Stimulated activated CD4-positive, alpha-beta T cell treated with anti-CD3 and anti-CD28 coated beads, Interleukin-4, amount 100 ng/mL, for 4 hours (primary cell): ENCODE data around the gene UBXN2A.
"Not testable (repeated sequence)": the region's sequence is repeated elsewhere in the genome, so short reads cannot be mapped to it uniquely, and the experiment has no call there.

ENCODE experiments used
- DNase-seq, 2 experiments: peaks; one replicate each; pipeline ENCODE4 v3.0.0-alpha.2; 2020

The UBXN2A gene

GRCh38 chr2:24014902-24015301, 74.6 kb downstream of the UBXN2A start:
- not testable (repeated sequence) for DNase-seq

GRCh38 chr2:24015562-24016375, 75.5 kb downstream of the UBXN2A start:
- no peak for DNase-seq

- no peak for DNase-seq
These were observed 76.1 kb downstream of the UBXN2A start for GRCh38 chr2:24016376-24016761.

GRCh38 chr2:24016853-24017703, 76.8 kb downstream of the UBXN2A start:
- DNase-seq = no peak

- DNase-seq = no peak
These were observed 77.4 kb downstream of the UBXN2A start for GRCh38 chr2:24017711-24018110.

- DNase-seq = no peak
These were observed 78.0 kb downstream of the UBXN2A start for GRCh38 chr2:24018241-24018640.

GRCh38 chr2:24019729-24020128, 79.5 kb downstream of the UBXN2A start:
- DNase-seq = no peak

- DNase-seq = no peak
These were observed 80.0 kb downstream of the UBXN2A start for GRCh38 chr2:24020244-24020643.

GRCh38 chr2:24021122-24021998, 81.1 kb downstream of the UBXN2A start:
- no peak for DNase-seq

- DNase-seq = no peak
These were observed 82.2 kb downstream of the UBXN2A start for GRCh38 chr2:24022324-24022974.

DNA sequence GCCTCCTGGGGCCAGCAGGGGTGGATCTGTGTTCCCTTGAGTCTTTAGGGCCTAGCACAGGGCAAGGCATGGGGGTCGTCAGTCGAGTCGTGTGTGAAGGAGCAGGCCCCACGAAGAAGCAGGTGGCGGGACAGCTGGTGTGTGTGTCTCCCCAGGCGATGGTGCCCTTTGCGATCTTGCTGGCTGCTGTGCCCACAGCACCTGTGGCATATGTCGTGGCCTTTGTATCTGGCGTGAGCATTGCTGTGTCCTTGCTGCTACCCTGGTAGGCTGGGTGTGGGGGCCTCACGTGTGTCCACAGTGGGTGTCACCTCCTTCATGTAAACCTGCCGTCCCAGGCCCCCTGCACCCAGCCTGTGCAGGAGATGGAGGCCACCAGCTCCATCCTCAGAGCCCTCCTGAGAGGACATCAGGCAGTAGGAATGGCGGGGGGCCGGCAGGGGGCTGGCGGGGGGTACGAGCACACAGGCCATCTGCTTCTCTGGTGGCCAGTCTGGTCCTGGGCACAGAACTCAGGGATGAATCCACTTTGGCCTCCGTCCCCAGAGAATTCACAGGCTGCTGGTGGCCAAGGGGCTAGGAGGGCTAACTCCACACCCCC, 82.8 kb downstream of the UBXN2A start:
- DNase-seq = no peak

DNA sequence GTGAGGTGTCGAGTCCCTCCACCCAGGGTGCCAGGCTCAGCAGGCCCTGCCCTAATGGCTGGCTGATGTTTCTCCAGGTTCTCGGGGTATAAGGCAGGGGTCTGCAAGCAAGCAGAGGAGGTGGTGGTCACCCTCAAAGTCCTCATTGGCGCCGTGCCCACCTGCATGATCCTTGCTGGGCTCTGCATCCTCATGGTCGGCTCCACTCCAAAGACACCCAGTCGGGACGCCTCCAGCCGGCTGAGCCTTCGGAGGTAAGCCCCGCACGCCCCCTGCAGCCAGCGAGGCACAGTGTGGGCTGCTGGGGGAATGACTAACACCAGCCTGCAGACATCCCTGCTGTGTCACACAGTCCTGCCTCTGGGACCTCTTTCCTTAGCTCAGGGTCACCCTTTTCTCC, 83.8 kb downstream of the UBXN2A start:
- DNase-seq = no peak

DNA sequence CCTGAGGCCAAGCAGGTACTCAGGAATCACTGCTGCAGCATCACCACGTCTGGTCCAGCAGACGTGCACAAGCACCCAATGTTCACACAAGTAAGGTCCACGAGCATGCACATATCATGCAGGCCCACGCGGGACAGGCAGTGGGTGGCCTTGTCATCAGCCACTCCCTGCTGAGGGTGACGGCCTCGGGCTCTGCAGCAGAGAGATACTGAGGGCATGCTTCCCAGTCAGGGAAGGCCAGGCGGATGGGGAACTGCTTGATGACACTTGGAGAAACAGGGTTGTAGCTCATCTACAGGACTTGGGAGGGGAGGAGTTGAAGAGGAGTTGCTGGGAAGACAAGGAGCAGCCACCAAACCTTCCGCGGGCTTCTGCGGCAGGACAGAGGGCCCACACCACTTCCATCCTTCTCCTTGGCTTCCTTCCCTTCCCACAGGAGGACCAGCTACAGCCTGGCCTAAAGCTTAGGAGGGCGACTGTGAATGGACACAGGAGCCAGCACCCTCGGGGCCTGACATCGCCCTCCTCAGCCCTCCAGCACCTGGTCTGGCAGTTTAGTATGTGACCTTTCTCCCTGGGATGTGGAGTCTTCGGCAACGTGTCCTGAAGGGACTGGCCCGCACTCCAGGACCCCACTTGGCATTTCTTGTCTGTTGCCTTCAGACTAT, 84.9 kb downstream of the UBXN2A start:
- DNase-seq = no peak

- no peak for DNase-seq
These were observed 86.0 kb downstream of the UBXN2A start for GRCh38 chr2:24026233-24026632.

DNA sequence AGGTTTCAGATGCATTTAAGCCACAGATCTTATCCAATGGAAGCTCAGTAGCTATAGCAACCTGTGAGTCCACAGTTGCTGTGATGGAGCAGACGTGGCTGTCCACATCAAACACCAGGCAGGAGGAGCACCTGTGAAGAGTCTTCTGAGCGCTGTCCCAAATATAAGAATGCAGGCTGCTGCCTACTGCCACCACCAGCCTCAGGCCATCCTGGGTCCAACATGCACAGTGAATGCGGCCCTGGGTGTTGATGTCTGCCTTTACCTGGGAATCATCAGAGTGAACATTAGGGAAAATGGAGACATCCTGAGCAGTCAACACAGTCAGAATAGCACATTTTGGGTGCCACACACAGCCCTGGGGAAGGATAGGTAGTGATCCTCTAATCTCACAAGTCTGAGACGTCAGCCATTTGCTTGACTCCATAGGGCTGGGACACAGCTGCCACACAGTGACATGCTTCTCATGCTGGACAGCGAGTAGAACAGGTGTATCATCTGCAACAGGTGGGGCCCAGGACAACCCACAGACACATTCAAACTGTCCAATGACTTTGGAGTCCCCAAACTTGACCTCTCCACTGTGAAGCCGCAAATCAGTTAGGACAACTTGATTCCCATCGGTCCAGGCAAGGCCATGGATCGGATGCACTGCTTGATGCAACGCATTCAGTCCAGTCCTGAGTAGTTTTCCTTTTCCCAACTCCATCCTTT, 98.7 kb downstream of the UBXN2A start:
- no peak for DNase-seq

GRCh38 chr2:24040511-24040910, 100.2 kb downstream of the UBXN2A start:
- no peak for DNase-seq

DNA sequence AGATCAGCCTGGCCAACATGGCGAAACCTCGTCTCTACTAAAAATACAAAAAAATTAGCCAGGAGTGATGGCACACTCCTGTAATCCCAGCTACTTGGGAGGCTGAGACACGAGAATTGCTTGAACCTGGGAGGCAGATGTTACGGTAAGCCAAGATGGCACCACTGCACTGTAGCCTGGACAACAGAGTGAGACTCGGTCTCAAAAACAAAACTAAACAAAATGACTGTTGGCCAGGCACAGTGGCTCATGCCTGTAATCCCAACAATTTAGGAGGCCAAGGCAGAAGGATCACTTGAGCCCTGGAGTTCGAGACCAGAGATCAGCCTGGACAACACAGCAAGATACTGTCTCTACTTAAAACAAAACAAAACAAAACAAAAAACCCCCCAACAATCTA, 102.9 kb downstream of the UBXN2A start:
- not testable (repeated sequence) for DNase-seq

GRCh38 chr2:24045511-24046508, 105.5 kb downstream of the UBXN2A start:
- no peak for DNase-seq

DNA sequence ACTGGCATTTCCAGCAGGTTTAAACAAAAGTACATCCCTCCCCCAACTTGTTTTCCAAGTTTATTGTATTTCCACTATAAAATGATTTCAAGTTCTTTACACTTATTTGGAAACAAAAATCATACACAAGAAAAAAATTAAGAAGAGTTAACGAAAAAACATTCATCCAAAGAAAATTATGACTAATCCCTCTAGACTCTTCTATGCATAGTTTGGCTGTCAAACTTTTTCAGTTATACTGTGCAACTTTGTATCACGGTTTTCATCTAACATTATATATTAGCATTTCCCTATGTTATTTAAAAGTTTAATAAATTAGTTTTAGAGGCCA, 106.3 kb downstream of the UBXN2A start:
- no peak for DNase-seq
